Fibroblast of lung (primary cell): Measurements from ENCODE around the gene KCNH2. TPM values are rescaled to one million over a fixed set of nuclear protein-coding genes. Genes with fewer than 3 reads are reported as not detected.

ENCODE experiments used
- DNase-seq, 2 donors: peaks; one replicate each; pipeline versions ENCODE4 v3.0.0 to v3.0.0-alpha.2; 2010; ENCODE audit warnings: low read depth in 2 of 2
- H2AFZ ChIP-seq: 2 replicates; pipeline ENCODE4 v1.5.1; 2012; ENCODE audit warnings: low read length, control low read depth, inconsistent platforms
- H3K27ac ChIP-seq: 2 replicates; pipeline ENCODE4 v1.5.1; 2011; ENCODE audit warnings: low read length, control low read depth; ENCODE audit not compliant: insufficient read depth
- H3K27me3 ChIP-seq: 2 replicates; pipeline ENCODE4 v1.5.1; 2011; ENCODE audit warnings: mild to moderate bottlenecking, low read length; ENCODE audit not compliant: control insufficient read depth, insufficient read depth
- H3K36me3 ChIP-seq: 2 replicates; pipeline ENCODE4 v1.5.1; 2011; ENCODE audit warnings: low read length; ENCODE audit not compliant: control insufficient read depth, insufficient read depth
- H3K4me1 ChIP-seq: 2 replicates; pipeline ENCODE4 v1.5.1; 2011; ENCODE audit warnings: low read length; ENCODE audit not compliant: control insufficient read depth, insufficient read depth; ENCODE audit errors: extremely low read depth
- H3K4me2 ChIP-seq: 2 replicates; pipeline ENCODE4 v1.5.1; 2011; ENCODE audit warnings: low read length, control low read depth; ENCODE audit not compliant: insufficient read depth; ENCODE audit errors: extremely low read depth
- H3K4me3 ChIP-seq, 4 experiments: fragments of 200-600 bp in 1 of 4; sonication (generic) in 1 of 4; replicated peaks in 1 of 4; 2 replicates each; pipeline ENCODE4 v1.5.1; 2011 to 2016; ENCODE audit warnings: low read length in 4 of 4, low read depth in 3 of 4, mild to moderate bottlenecking in 3 of 4, control low read depth in 2 of 4, inconsistent platforms in 1 of 4, mixed read lengths in 1 of 4; ENCODE audit not compliant: insufficient read depth in 1 of 4; ENCODE audit errors: control extremely low read depth in 1 of 4
- H3K79me2 ChIP-seq: 2 replicates; pipeline ENCODE4 v1.5.1; 2012; ENCODE audit warnings: mild to moderate bottlenecking, low read length, inconsistent platforms; ENCODE audit not compliant: control insufficient read depth, insufficient read depth
- H3K9ac ChIP-seq: 2 replicates; pipeline ENCODE4 v1.5.1; 2011; ENCODE audit warnings: mild to moderate bottlenecking, low read length, control low read depth; ENCODE audit not compliant: insufficient read depth
- H3K9me3 ChIP-seq: 2 replicates; pipeline ENCODE4 v1.5.1; 2012; ENCODE audit warnings: low read depth, low read length; ENCODE audit not compliant: control insufficient read depth, insufficient read depth
- H4K20me1 ChIP-seq: 2 replicates; pipeline ENCODE4 v1.5.1; 2011; ENCODE audit warnings: low read length; ENCODE audit not compliant: control insufficient read depth, insufficient read depth; ENCODE audit errors: extremely low read depth
- EZH2 ChIP-seq: IDR thresholded peaks from 2 replicates; pipeline ENCODE4 v1.5.1; 2012; ENCODE audit warnings: low read length, control low read depth, mild to moderate bottlenecking; ENCODE audit errors: missing control alignments
- polyA plus RNA-seq, 2 donors: library from polyadenylated mRNA; depleted of rRNA in 1 of 2; stranded (reverse) in 1 of 2; unstranded in 1 of 2; fragments of >200 nt; gene quantifications; 2 replicates each; pipeline ENCODE4 v1.2.1, GENCODE V29; 2011 to 2012; ENCODE audit warnings: missing spikeins in 1 of 2
- total RNA-seq: library from RNA; depleted of rRNA; stranded (reverse); fragments of >200 nt; gene quantifications from 2 replicates; pipeline ENCODE4 v1.2.1, GENCODE V29; 2014
- TF ChIP-seq, protein P1 (sequence below), 2 donors: IDR thresholded peaks in 1 of 2; conservative IDR thresholded peaks in 1 of 2; 1 replicate in 1 of 2; 2 replicates in 1 of 2; pipeline ENCODE4 v1.5.1; 2011 to 2012; ENCODE audit warnings: low read length in 2 of 2, control low read depth in 1 of 2, inconsistent platforms in 1 of 2, low read depth in 1 of 2, mild to moderate bottlenecking in 1 of 2

The KCNH2 gene
- total and polyA plus RNA-seq, 2 donors (not counting 1 experiment from before 2014, with no cell fraction given): 0.15 to 6.1 TPM

DNA sequence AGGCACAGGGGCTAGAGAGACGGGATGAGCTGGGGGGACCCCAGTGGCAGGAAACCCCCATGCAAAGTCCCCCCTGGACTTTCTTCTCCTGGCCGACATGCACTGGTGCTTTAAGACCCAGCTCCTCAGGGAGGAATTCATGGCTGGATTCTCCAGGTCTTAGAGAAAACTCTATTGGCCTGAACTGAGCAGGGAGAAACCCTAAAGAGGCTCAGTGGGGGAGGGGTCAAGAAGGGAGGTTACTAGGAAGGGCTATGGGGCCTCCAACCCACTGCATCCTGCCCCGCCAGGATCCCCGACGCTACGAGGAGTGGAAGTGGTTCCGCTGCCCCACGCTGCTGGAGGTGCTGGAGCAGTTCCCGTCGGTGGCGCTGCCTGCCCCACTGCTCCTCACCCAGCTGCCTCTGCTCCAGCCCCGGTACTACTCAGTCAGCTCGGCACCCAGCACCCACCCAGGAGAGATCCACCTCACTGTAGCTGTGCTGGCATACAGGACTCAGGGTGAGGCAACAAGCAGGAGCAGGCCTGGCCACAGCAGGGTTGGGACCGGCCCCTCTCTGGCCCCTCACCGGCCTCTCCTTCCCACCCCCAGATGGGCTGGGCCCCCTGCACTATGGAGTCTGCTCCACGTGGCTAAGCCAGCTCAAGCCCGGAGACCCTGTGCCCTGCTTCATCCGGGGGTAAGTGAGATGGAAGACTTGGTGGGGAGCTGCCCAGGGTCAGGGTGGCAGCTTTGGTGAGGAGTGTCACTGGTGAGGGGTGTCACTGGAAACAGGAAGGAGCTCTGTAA lies 32.4 kb upstream of the KCNH2 start:
- Histone ChIP-seq H2AFZ (no peak overlapping the region), H3K27ac (no peak overlapping the region), H3K9me3 (no peaks in the 10 kb centered on the region), H3K79me2 (no peaks in the 10 kb centered on the region), H3K27me3 (peaks cover 8% of the 10 kb centered on the region), H4K20me1 (no peaks in the 10 kb centered on the region), H3K9ac (no peak overlapping the region), H3K4me2 (no peak overlapping the region), H3K4me3 (no peak overlapping the region), H3K4me1 (no peaks in the 10 kb centered on the region), H3K36me3 (no peaks in the 10 kb centered on the region)
- DNase-seq: peak in 1 of 2 donors; percentile 32
- no peak for TF ChIP-seq EZH2
- TF ChIP-seq, protein P1, sequence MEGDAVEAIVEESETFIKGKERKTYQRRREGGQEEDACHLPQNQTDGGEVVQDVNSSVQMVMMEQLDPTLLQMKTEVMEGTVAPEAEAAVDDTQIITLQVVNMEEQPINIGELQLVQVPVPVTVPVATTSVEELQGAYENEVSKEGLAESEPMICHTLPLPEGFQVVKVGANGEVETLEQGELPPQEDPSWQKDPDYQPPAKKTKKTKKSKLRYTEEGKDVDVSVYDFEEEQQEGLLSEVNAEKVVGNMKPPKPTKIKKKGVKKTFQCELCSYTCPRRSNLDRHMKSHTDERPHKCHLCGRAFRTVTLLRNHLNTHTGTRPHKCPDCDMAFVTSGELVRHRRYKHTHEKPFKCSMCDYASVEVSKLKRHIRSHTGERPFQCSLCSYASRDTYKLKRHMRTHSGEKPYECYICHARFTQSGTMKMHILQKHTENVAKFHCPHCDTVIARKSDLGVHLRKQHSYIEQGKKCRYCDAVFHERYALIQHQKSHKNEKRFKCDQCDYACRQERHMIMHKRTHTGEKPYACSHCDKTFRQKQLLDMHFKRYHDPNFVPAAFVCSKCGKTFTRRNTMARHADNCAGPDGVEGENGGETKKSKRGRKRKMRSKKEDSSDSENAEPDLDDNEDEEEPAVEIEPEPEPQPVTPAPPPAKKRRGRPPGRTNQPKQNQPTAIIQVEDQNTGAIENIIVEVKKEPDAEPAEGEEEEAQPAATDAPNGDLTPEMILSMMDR (conservative IDR thresholded peaks at IDR 0.05 in 1 of 2, IDR thresholded peaks at IDR 0.05 in 1 of 2; ENCODE audit: low read depth in 1 of 2, low read length in 2 of 2): no peak

DNA sequence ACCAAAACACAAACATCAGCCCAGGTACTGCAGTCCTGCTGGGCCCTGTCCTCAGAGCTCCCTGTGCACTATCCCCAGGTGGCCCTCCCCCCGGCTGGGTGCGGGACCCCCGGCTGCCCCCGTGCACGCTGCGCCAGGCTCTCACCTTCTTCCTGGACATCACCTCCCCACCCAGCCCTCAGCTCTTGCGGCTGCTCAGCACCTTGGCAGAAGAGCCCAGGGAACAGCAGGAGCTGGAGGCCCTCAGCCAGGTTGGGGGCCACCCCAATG lies 31.9 kb upstream of the KCNH2 start:
- Histone ChIP-seq H3K27ac (no peak overlapping the region), H3K9ac (no peak overlapping the region), H3K79me2 (no peaks in the 10 kb centered on the region), H3K9me3 (no peaks in the 10 kb centered on the region), H3K36me3 (no peaks in the 10 kb centered on the region), H2AFZ (no peak overlapping the region), H3K4me3 (no peak overlapping the region), H3K27me3 (peaks cover 8% of the 10 kb centered on the region), H4K20me1 (no peaks in the 10 kb centered on the region), H3K4me2 (no peak overlapping the region), H3K4me1 (no peaks in the 10 kb centered on the region)
- no peak for DNase-seq
- TF ChIP-seq, protein P1 (conservative IDR thresholded peaks at IDR 0.05 in 1 of 2, IDR thresholded peaks at IDR 0.05 in 1 of 2; ENCODE audit: low read depth in 1 of 2, low read length in 2 of 2): no peak
- TF ChIP-seq EZH2: no peak

DNA sequence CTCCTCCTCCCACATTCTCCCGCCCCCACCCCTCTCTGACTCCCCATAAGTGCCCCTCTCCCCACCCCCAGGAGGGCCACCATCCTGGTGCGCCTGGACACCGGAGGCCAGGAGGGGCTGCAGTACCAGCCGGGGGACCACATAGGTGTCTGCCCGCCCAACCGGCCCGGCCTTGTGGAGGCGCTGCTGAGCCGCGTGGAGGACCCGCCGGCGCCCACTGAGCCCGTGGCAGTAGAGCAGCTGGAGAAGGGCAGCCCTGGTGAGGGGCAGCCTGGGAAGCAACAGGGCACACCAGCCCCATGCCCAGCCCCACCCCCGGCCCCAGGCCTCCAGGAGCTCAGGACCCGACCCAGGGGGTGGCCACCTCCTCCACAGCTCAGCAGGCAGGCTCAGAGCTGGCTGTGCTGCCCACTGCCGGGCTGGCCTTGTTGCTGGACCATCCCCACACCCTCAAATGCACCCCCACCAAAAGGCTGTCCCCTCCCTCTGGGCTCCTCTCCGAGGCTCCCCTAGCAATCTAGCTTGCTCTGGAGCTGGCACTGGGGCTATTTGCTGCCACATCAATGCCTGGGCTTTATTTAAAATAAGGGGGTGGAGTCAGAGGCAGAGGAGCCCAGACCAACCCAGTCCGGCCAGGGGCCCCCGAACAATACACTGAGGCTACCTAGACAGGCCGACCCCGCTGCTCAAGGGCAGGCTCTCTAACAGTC lies 31.4 kb upstream of the KCNH2 start:
- Histone ChIP-seq H2AFZ (no peak overlapping the region), H3K79me2 (no peaks in the 10 kb centered on the region), H3K27me3 (peaks cover 8% of the 10 kb centered on the region), H3K4me3 (no peak overlapping the region), H3K9ac (no peak overlapping the region), H3K9me3 (no peaks in the 10 kb centered on the region), H4K20me1 (no peaks in the 10 kb centered on the region), H3K36me3 (no peaks in the 10 kb centered on the region), H3K4me2 (no peak overlapping the region), H3K4me1 (no peaks in the 10 kb centered on the region), H3K27ac (no peak overlapping the region)
- TF ChIP-seq, protein P1 (conservative IDR thresholded peaks at IDR 0.05 in 1 of 2, IDR thresholded peaks at IDR 0.05 in 1 of 2; ENCODE audit: low read depth in 1 of 2, low read length in 2 of 2): no peak
- TF ChIP-seq EZH2: no peak
- DNase-seq: no peak
